DMS114 treated with DMSO at 0.1 percent for 48 hours (cell line): ENCODE data around the gene ARID2.

Experiments used
- DNase-seq: peaks from one replicate; lab custom pipeline; 2025; ENCODE audit not compliant: unreplicated experiment; lab: John Stamatoyannopoulos, UW

ARID2 gene

GRCh38 chr12:45850302-45850701 lies 120.8 kb downstream of the ARID2 start:
- DNase-seq: no peak

DNA sequence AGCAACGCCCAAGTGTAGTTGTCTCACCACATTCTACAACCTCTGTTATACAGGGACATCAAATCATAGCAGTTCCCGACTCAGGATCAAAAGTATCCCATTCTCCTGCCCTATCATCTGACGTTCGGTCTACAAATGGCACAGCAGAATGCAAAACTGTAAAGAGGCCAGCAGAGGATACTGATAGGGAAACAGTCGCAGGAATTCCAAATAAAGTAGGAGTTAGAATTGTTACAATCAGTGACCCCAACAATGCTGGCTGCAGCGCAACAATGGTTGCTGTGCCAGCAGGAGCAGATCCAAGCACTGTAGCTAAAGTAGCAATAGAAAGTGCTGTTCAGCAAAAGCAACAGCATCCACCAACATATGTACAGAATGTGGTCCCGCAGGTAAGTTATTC lies 123.0 kb downstream of the ARID2 start:
- no peak for DNase-seq

GRCh38 chr12:45853550-45853949 lies 124.0 kb downstream of the ARID2 start:
- DNase-seq: no peak

GRCh38 chr12:45863332-45863731 lies 133.8 kb downstream of the ARID2 start:
- DNase-seq: no peak

- DNase-seq: no peak
Measured at GRCh38 chr12:45866299-45866698, 136.8 kb downstream of the ARID2 start.

- DNase-seq: no peak
Measured at GRCh38 chr12:45872446-45872845, 142.9 kb downstream of the ARID2 start.

- no peak for DNase-seq
Measured at GRCh38 chr12:45877069-45877468, 147.6 kb downstream of the ARID2 start.

DNA sequence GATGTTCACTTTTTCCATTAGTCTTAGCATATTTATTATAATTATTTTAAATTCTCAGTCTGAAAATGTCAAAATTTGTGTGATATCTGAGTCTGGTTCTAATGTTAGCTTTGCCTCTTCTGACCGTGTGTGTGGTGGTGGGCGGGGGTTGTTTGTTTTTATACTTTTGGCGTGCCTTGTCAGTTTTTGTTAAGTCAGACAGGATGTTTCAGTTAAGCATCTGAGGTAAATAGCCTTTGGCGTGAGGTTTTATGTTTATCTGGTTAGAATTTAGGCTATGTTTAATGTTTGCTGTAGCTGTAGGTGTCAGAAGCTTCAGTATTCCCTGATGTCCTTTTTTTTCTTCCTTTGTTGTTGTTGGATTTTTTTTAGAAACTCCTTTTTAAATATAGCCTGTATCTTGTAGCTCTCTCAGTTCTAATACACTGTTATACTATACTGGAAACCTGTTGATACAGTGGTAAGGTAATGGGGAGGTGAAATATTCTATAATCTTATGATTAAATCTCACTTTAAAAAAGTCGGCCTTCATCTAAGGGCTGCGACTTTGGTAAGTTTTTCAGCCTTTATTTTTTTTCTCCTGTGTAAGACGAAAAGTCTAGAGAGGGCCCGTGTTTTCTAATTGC lies 149.2 kb downstream of the ARID2 start:
- DNase-seq: no peak

DNA sequence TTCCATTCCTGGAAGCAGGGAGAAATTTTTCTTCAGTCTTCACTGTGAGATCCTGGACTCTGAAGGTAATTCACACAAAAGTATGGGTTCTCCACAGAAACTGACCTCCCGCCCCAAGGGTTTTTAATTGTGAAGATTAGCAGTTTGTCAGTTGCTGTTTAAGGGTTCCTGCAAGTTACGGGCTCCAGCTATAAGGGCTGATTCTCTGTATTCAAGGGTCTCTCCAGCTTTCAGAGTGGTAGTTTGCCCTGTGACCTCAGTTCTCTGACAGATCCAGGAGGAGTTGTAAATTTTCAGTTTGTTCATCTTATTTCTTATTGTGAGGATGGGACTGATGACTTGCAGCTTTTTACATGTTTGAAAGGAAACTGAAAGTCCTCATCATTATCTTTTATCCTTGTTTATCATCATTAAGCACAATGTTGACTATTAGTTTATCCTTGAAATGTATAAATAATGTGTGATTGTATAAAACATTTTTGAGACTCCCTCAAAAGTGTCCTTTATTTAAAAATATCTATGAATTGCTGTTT lies 149.9 kb downstream of the ARID2 start:
- DNase-seq: no peak

- no peak for DNase-seq
Measured at GRCh38 chr12:45880533-45880932, 151.0 kb downstream of the ARID2 start.

- no peak for DNase-seq
Measured at GRCh38 chr12:45883187-45883586, 153.7 kb downstream of the ARID2 start.

DNA sequence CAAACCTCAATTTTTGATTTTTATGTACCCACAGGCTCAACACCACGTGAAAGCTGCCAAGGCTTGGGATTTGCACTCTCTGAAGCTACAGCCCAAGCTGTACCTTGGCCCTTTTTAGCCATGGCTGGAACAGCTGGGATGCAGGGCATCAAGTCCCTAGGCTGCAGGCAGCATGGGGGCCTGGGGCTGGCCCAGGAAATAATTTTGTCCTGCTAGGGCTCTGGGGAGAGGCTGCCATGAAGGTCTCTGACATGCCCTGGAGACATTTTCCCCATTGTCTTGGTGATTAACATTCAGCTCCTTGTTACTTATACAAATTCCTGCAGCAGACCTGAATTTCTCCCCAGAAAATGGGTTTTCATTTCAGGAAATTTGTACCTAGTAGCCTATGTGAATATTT lies 157.2 kb downstream of the ARID2 start:
- no peak for DNase-seq

DNA sequence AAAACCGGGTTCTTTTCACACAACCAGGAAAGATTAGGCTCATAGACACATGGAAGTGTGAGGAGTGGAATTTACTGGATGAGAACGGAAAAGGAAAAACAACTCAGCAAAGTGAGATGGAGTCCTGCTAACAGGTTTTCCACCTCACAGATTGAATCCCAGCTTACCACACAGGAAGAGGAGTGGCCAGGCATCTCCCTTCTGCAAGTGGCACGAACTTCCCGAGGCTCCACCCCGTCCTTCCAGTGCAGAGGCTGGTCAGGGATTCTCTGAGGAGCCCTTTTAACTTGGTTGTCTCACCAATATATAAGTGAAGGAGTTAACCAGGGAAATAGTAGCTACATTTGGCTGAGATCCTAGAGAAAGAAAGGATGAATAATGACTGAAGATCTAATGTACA lies 158.0 kb downstream of the ARID2 start:
- no peak for DNase-seq

DNA sequence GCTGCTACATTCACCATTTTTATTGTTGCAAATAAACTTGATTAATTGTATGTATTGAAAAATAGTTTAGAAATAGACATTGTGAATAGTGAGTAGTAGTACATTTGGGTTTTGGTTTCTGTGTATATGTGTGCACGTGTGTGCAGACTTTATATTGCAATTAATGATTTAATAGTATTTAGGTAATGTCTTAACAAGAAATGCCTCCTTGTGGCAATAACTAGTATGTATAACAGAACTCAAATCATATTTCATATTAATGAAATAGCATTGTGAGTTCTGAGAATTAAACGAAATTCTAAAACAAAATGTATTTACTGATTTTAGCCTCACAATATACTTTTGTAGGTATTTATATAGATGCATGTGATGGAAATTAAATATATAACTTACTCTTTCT lies 160.8 kb downstream of the ARID2 start:
- no peak for DNase-seq

DNA sequence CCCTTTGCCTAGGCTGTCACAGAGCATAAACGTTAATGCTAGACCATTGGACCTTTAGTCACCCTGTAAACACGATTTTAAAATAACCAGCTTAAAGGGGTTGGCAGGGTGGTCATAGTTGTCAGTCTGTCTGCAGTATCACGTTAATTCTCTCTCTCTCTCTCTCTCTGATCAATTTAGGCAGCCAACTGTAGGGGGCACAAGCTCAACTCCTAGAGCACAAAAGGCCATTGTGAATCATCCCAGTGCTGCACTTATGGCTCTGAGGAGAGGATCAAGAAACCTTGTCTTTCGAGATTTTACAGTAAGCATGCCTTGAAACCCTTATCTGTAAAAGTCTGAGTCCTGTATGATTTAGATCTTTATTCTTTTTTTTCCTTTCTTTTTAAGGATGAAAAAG lies 163.7 kb downstream of the ARID2 start:
- DNase-seq: no peak

GRCh38 chr12:45895961-45896360 lies 166.5 kb downstream of the ARID2 start:
- no peak for DNase-seq

- no peak for DNase-seq
Measured at GRCh38 chr12:45898094-45898493, 168.6 kb downstream of the ARID2 start.

DNA sequence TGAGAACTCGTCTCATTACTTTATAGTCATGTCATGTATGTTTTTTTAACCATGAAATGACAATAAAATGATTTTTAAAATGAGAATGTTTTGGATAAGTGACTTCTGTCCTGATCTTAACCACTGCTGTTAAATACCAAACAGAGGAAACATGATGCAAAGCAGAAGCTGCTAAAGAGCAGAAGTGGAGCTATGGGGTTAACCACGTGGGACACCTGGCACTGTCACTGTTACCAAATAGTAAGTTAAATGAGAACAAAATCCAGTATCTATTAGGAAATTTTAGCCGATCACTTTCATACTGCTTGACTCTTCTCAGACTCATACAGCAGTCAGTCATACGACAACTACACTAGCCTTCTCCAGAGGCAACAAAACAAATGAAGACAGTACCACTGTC lies 178.4 kb downstream of the ARID2 start:
- no peak for DNase-seq

DNA sequence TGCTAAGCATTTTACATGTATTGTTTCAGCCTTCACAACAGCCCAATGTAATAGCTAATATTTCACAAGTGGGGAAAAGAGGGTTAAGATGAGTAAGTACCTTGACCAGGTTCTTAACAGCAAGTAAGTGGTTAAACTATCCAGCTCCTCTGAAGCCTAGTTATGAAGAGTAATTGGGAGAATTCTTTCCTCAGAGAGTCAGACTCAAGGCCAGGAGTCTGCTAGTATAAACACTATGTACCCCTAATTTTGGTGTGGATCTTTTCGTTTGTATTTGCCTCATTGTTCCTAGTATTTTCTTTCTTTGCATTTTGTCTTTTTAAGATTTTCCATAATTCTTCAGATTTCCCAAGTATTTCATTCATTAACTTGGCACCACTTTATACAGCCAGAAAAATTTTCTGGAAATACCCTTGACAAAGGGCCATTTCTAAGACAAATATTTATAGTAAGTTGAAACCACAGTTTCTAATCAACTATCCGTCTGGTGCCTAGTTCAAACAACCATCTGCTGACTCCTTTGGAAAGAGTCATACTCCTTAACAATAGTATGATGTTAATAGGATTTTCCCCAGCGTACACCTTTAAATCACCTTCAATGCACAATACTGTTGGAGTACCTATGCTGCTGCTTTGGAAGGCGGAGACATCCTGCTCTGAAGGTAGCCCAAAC lies 179.7 kb downstream of the ARID2 start:
- DNase-seq: no peak

DNA sequence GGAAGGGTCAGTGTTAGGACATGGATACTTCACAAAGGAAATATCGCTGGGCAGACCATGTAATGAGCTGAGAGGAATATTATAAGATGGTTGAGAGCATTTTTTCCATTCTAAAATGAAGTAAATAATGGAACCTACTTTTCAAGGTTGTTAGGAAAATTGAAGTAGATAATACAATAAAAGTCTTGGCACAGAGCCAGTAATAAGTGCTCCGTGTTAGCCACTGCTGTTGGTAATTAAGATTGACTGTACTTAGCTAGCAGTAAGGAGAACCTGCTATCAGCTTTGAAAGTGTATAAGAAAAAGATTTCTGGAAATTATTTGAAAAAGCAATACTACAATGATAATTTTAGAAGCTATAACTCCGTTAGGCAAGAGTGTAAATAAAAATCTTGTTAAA lies 183.3 kb downstream of the ARID2 start:
- no peak for DNase-seq

DNA sequence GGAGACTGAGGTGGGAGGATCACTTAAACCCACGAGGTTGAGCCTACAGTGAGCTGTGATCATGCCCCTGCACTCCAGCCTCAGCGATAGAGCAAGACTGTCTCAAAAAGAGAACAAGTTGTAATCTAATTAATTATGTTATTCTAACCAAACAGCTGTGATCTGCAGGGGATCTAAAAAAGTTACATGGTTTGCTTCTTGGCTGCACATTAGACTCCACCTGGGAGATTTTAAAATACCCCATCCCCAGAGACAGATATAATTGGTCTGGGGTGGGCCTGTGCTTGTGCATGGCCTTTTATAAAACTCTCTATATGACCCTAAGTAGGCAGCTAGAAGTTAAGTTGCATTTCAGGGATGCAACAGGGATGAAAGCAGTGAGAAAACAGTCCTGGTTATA lies 184.1 kb downstream of the ARID2 start:
- DNase-seq: no peak

DNA sequence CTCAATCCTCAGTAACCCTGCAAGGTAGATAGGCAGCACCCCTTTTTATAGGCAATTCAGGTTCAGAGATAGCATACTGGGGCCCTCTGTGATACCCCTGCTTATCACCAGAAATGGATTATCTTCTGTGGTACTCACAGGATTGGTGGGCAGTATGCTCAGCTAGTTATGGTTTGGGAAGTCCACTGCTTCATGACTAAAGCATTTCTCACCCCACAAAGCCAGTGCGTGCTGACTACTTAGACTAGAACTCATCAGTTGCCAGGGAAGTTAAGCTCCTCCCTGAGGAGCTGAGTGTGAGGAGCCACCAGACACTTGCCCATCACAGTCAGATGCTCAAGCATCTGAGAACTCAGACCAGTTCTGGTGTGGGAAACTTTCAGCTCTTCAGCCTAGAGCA lies 184.6 kb downstream of the ARID2 start:
- peak; percentile 62 for DNase-seq

GRCh38 chr12:45915405-45915804 lies 185.9 kb downstream of the ARID2 start:
- peak; percentile 32 for DNase-seq
